DOHH2 (cell line): Measurements from ENCODE around the gene SS18L1.

ENCODE experiments used
- H3F3A ChIP-seq: fragments of 200-600 bp; sonication (generic), shearing (Covaris generic); 2 replicates; pipeline ENCODE4 v1.6.0; 2016; ENCODE audit warnings: antibody characterized with exemption, mild to moderate bottlenecking; ENCODE audit not compliant: control insufficient read depth, insufficient read depth
- H3K27ac ChIP-seq: fragments of 200-600 bp; sonication (generic); 2 replicates; pipeline ENCODE4 v1.5.1; 2014; ENCODE audit warnings: low read depth, mild to moderate bottlenecking, low read length, moderate library complexity
- H3K27me3 ChIP-seq: fragments of 200-600 bp; sonication (generic); 2 replicates; pipeline ENCODE4 v1.6.1; 2014; ENCODE audit warnings: mild to moderate bottlenecking, low read length, mixed read lengths; ENCODE audit not compliant: control insufficient read depth
- H3K36me3 ChIP-seq: fragments of 200-600 bp; sonication (generic); 2 replicates; pipeline ENCODE4 v1.6.1; 2014; ENCODE audit warnings: mild to moderate bottlenecking, low read length, moderate library complexity, mixed read lengths; ENCODE audit not compliant: control insufficient read depth
- H3K4me1 ChIP-seq: fragments of 200-600 bp; sonication (generic); 2 replicates; pipeline ENCODE4 v1.6.1; 2014; ENCODE audit warnings: mild to moderate bottlenecking, low read length, mixed read lengths; ENCODE audit not compliant: control insufficient read depth
- H3K4me2 ChIP-seq: fragments of 200-600 bp; sonication (generic); 2 replicates; pipeline ENCODE4 v1.6.0; 2014; ENCODE audit warnings: mild to moderate bottlenecking, low read length, moderate library complexity
- H3K4me3 ChIP-seq: fragments of 200-600 bp; sonication (generic); 2 replicates; pipeline ENCODE4 v1.5.1; 2014; ENCODE audit warnings: mild to moderate bottlenecking, low read length, mixed read lengths
- H3K79me2 ChIP-seq: fragments of 200-600 bp; sonication (generic); 2 replicates; pipeline ENCODE4 v1.6.1; 2014; ENCODE audit warnings: mild to moderate bottlenecking, low read length, mixed read lengths; ENCODE audit not compliant: control insufficient read depth
- H3K9me2 ChIP-seq: fragments of 200-600 bp; sonication (generic); replicated peaks from 2 replicates; pipeline ENCODE4 v1.6.1; 2014; ENCODE audit warnings: mild to moderate bottlenecking, low read length, mixed read lengths; ENCODE audit not compliant: control insufficient read depth
- H3K9me3 ChIP-seq: fragments of 200-600 bp; sonication (generic); 2 replicates; pipeline ENCODE4 v1.6.1; 2014; ENCODE audit warnings: antibody characterized with exemption, low read length, mixed read lengths; ENCODE audit not compliant: control insufficient read depth, insufficient read depth
- H4K20me1 ChIP-seq: fragments of 200-600 bp; sonication (generic); 2 replicates; pipeline ENCODE4 v1.6.0; 2014; ENCODE audit warnings: low read depth, mild to moderate bottlenecking, antibody characterized with exemption, low read length, moderate library complexity; ENCODE audit not compliant: control insufficient read depth, insufficient read depth
- CTCF ChIP-seq: fragments of 200-600 bp; sonication (generic); IDR thresholded peaks from one replicate; pipeline ENCODE4 v1.5.1; 2014; ENCODE audit warnings: antibody characterized with exemption, mild to moderate bottlenecking, low read depth, low read length; ENCODE audit not compliant: poor library complexity, severe bottlenecking
- EZH2phosphoT487 ChIP-seq: fragments of 200-600 bp; sonication (generic); IDR thresholded peaks from 2 replicates; pipeline ENCODE4 v1.6.1; 2017; ENCODE audit warnings: borderline replicate concordance, mild to moderate bottlenecking, antibody characterized with exemption, low read length, moderate library complexity, mixed read lengths

SS18L1 gene

DNA sequence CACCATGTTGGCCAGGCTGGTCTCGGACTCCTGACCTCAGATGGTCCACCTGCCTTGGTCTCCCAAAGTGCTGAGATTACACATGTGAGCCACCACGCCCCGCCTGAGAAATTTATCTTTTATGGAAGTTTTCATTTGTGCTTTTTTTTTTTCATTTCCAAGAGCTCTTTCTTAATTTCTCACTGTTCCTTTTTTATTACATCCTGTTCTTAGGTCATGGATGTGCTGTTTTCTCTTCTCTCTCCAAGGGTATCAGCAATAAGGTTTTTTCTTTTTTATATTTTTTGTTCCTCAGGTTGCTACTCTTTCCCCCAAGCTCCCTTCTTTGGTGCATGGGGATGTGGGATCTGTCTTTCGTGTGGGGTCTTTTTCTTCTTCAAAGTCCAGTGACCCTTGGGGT, 42.5 kb upstream of the SS18L1 start:
- Histone ChIP-seq H3K4me1 (no peaks in the 10 kb centered on the region), H3K4me3 (no peak overlapping the region), H3F3A (no peaks in the 10 kb centered on the region), H3K4me2 (no peak overlapping the region), H3K27me3 (no peaks in the 10 kb centered on the region), H3K36me3 (no peaks in the 10 kb centered on the region), H3K27ac (no peak overlapping the region), H3K9me2 (no peaks in the 10 kb centered on the region), H4K20me1 (no peaks in the 10 kb centered on the region), H3K9me3 (no peaks in the 10 kb centered on the region), H3K79me2 (no peaks in the 10 kb centered on the region)
- TF ChIP-seq EZH2phosphoT487, result no peak
- TF ChIP-seq CTCF, result no peak

GRCh38 chr20:62103508-62104233, 39.9 kb upstream of the SS18L1 start:
- Histone ChIP-seq H3K4me2 (no peak overlapping the region), H3K4me3 (no peak overlapping the region), H3K9me2 (no peaks in the 10 kb centered on the region), H3K9me3 (peaks cover 17% of the 10 kb centered on the region; the same call in 1 of the 2 replicates), H3F3A (no peaks in the 10 kb centered on the region), H3K27ac (no peak overlapping the region), H3K36me3 (no peaks in the 10 kb centered on the region), H3K27me3 (no peaks in the 10 kb centered on the region), H3K4me1 (no peaks in the 10 kb centered on the region), H4K20me1 (no peaks in the 10 kb centered on the region), H3K79me2 (no peaks in the 10 kb centered on the region)
- TF ChIP-seq CTCF (no peak), EZH2phosphoT487 (no peak)

DNA sequence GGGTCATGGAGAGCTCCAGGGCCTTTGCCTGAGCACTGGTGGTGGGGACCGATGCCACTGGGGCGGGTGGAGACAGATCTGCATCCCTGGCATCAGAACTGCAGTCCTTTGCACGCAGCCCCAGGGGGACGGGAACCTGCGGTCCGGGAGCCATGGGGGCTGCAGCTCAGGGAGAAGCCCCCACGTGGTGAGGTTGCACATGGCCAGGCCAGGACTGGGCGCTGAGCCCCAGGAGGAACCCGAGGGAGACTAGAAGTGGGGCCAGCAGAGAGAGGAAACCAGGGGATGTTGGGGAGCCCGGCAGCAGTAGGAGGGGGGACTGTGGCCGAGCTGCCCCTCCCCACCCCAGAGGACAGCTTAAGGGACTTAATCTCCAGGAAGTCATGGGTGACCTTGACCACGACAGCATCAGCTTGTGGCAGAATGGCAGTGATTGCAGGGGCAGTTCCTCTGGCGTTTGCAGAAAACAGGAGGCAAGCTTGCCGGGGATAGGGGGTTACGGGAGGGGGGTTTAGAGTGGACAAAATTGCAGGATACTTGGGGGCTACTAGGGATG, 39.3 kb upstream of the SS18L1 start:
- Histone ChIP-seq H3K4me1 (no peaks in the 10 kb centered on the region), H3K4me3 (no peak overlapping the region), H3K36me3 (no peaks in the 10 kb centered on the region), H3K27ac (no peak overlapping the region), H3K4me2 (no peak overlapping the region), H3K9me2 (no peaks in the 10 kb centered on the region), H3K79me2 (no peaks in the 10 kb centered on the region), H3K27me3 (no peaks in the 10 kb centered on the region), H4K20me1 (no peaks in the 10 kb centered on the region), H3K9me3 (peaks cover 22% of the 10 kb centered on the region), H3F3A (no peaks in the 10 kb centered on the region)
- TF ChIP-seq CTCF, result no peak
- TF ChIP-seq EZH2phosphoT487, result no peak
